ENCODE measurements around the gene CDC45.

CDC45 gene

GRCh38 chr22:19506212-19506611 is 26.5 kb downstream of the CDC45 start:
- DNase-seq: no peak
- Histone ChIP-seq H3K36me3 (ENCODE audit: control insufficient read depth in 4 of 4, insufficient read depth in 4 of 4, low read length in 3 of 4) (peaks cover 0 to 56% (median 4%) of the 10 kb centered on the region in 4 experiments), H3K27me3 (replicated peaks in 2 of 5; ENCODE audit: control insufficient read depth in 4 of 5, insufficient read depth in 5 of 5, low read length in 4 of 5) (no peaks in the 10 kb centered on the region), H3K9me3 (ENCODE audit: control extremely low read depth in 1 of 5, control insufficient read depth in 4 of 5, insufficient read depth in 2 of 5, low read depth in 1 of 5, low read length in 4 of 5) (no peaks in the 10 kb centered on the region), H3K27ac (ENCODE audit: insufficient read depth in 1 of 2, low read depth in 1 of 2, low read length in 2 of 2, poor library complexity in 1 of 2, severe bottlenecking in 2 of 2) (no peak overlapping the region), H3K4me3 (ENCODE audit: control insufficient read depth in 1 of 7, extremely low read depth in 1 of 7, insufficient read depth in 4 of 7, low read depth in 2 of 7, low read length in 6 of 7) (peak overlapping the region in 1 of 7 experiments; percentile 23), H3K4me1 (ENCODE audit: control extremely low read depth in 1 of 4, control insufficient read depth in 4 of 4, insufficient read depth in 4 of 4, low read length in 3 of 4) (peaks cover 0 to 21% (median 17%) of the 10 kb centered on the region in 4 experiments)
- ChIA-PET POLR2A (interaction anchor here (1.2 kb wide), 1 partner anchor 103 kb away, joined by 4 read pairs; no protein-coding TSS in a partner anchor), CTCF (interaction anchor here (0.6 to 2.6 kb wide), 4 partner anchors 10 to 141 kb away, joined by 3 to 14 read pairs (median 7); no protein-coding TSS in a partner anchor)
- 75% methylated on average over 6 of the region's 10 CpGs for WGBS (ENCODE audit: insufficient coverage)

- POLR2A ChIA-PET: no interaction called here
- Histone ChIP-seq H3K27ac (ENCODE audit: insufficient read depth in 1 of 2, low read depth in 1 of 2, low read length in 2 of 2, poor library complexity in 1 of 2, severe bottlenecking in 2 of 2) (no peak overlapping the region), H3K4me1 (ENCODE audit: control extremely low read depth in 1 of 4, control insufficient read depth in 4 of 4, insufficient read depth in 4 of 4, low read length in 3 of 4) (peaks cover 0 to 21% (median 17%) of the 10 kb centered on the region in 4 experiments), H3K27me3 (replicated peaks in 2 of 5; ENCODE audit: control insufficient read depth in 4 of 5, insufficient read depth in 5 of 5, low read length in 4 of 5) (no peaks in the 10 kb centered on the region), H3K4me3 (ENCODE audit: control insufficient read depth in 1 of 7, extremely low read depth in 1 of 7, insufficient read depth in 4 of 7, low read depth in 2 of 7, low read length in 6 of 7) (no peak overlapping the region), H3K9me3 (ENCODE audit: control extremely low read depth in 1 of 5, control insufficient read depth in 4 of 5, insufficient read depth in 2 of 5, low read depth in 1 of 5, low read length in 4 of 5) (no peaks in the 10 kb centered on the region), H3K36me3 (ENCODE audit: control insufficient read depth in 4 of 4, insufficient read depth in 4 of 4, low read length in 3 of 4) (peaks cover 0 to 64% (median 4%) of the 10 kb centered on the region in 4 experiments)
- CTCF ChIA-PET: interaction anchor here (1.0 to 2.2 kb wide), 3 partner anchors 12 to 123 kb away, joined by 3 to 10 read pairs (median 5); no protein-coding TSS in a partner anchor
- WGBS (ENCODE audit: insufficient coverage): 100% methylated on average over 3 of the region's 4 CpGs
- DNase-seq: no peak
Measured at GRCh38 chr22:19507534-19507861, 27.8 kb downstream of the CDC45 start.

GRCh38 chr22:19508024-19508776 is 28.5 kb downstream of the CDC45 start:
- ChIA-PET POLR2A (no interaction called here), CTCF (interaction anchor here (1.0 to 1.7 kb wide), 3 partner anchors 83 to 122 kb away, joined by 3 to 5 read pairs (median 4); no protein-coding TSS in a partner anchor)
- H3K36me3 ChIP-seq (ENCODE audit: control insufficient read depth in 4 of 4, insufficient read depth in 4 of 4, low read length in 3 of 4): peaks cover 2 to 68% (median 8%) of the 10 kb centered on the region in 4 experiments
- no peak for DNase-seq
- no peak overlapping the region for H3K27ac ChIP-seq (ENCODE audit: insufficient read depth in 1 of 2, low read depth in 1 of 2, low read length in 2 of 2, poor library complexity in 1 of 2, severe bottlenecking in 2 of 2)
- H3K4me3 ChIP-seq (ENCODE audit: control insufficient read depth in 1 of 7, extremely low read depth in 1 of 7, insufficient read depth in 4 of 7, low read depth in 2 of 7, low read length in 6 of 7): no peak overlapping the region
- H3K4me1 ChIP-seq (ENCODE audit: control extremely low read depth in 1 of 4, control insufficient read depth in 4 of 4, insufficient read depth in 4 of 4, low read length in 3 of 4): peaks cover 0 to 21% (median 17%) of the 10 kb centered on the region in 4 experiments
- H3K9me3 ChIP-seq (ENCODE audit: control extremely low read depth in 1 of 5, control insufficient read depth in 4 of 5, insufficient read depth in 2 of 5, low read depth in 1 of 5, low read length in 4 of 5): peaks cover 0 to under 1% (median 0%) of the 10 kb centered on the region in 5 experiments
- H3K27me3 ChIP-seq (replicated peaks in 2 of 5; ENCODE audit: control insufficient read depth in 4 of 5, insufficient read depth in 5 of 5, low read length in 4 of 5): no peaks in the 10 kb centered on the region
- WGBS (ENCODE audit: insufficient coverage): 98% methylated on average over 10 of the region's 10 CpGs

- Histone ChIP-seq H3K4me1 (ENCODE audit: control extremely low read depth in 1 of 4, control insufficient read depth in 4 of 4, insufficient read depth in 4 of 4, low read length in 3 of 4) (peaks cover 0 to 21% (median 17%) of the 10 kb centered on the region in 4 experiments), H3K27ac (ENCODE audit: insufficient read depth in 1 of 2, low read depth in 1 of 2, low read length in 2 of 2, poor library complexity in 1 of 2, severe bottlenecking in 2 of 2) (no peak overlapping the region), H3K27me3 (replicated peaks in 2 of 5; ENCODE audit: control insufficient read depth in 4 of 5, insufficient read depth in 5 of 5, low read length in 4 of 5) (no peaks in the 10 kb centered on the region), H3K9me3 (ENCODE audit: control extremely low read depth in 1 of 5, control insufficient read depth in 4 of 5, insufficient read depth in 2 of 5, low read depth in 1 of 5, low read length in 4 of 5) (peaks cover 0 to 4% (median 2%) of the 10 kb centered on the region in 5 experiments), H3K36me3 (ENCODE audit: control insufficient read depth in 4 of 4, insufficient read depth in 4 of 4, low read length in 3 of 4) (peaks cover 2 to 68% (median 17%) of the 10 kb centered on the region in 4 experiments), H3K4me3 (ENCODE audit: control insufficient read depth in 1 of 7, extremely low read depth in 1 of 7, insufficient read depth in 4 of 7, low read depth in 2 of 7, low read length in 6 of 7) (no peak overlapping the region)
- WGBS (ENCODE audit: insufficient coverage): 93% methylated on average over 3 of the region's 3 CpGs
- CTCF ChIA-PET: interaction anchor here (1.7 kb wide), 1 partner anchor 110 kb away, joined by 4 read pairs; no protein-coding TSS in a partner anchor
- POLR2A ChIA-PET: interaction anchor here (0.7 kb wide), 1 partner anchor 32 kb away, joined by 3 read pairs; no protein-coding TSS in a partner anchor
- no peak for DNase-seq
Measured at GRCh38 chr22:19509191-19509590, 29.5 kb downstream of the CDC45 start.

GRCh38 chr22:19509923-19510322 is 30.2 kb downstream of the CDC45 start:
- H3K27ac ChIP-seq (ENCODE audit: insufficient read depth in 1 of 2, low read depth in 1 of 2, low read length in 2 of 2, poor library complexity in 1 of 2, severe bottlenecking in 2 of 2): no peak overlapping the region
- peaks cover 0 to 15% (median 14%) of the 10 kb centered on the region in 4 experiments for H3K4me1 ChIP-seq (ENCODE audit: control extremely low read depth in 1 of 4, control insufficient read depth in 4 of 4, insufficient read depth in 4 of 4, low read length in 3 of 4)
- 100% methylated on average over 1 of the region's 2 CpGs for WGBS (ENCODE audit: insufficient coverage)
- ChIA-PET CTCF (no interaction called here), POLR2A (interaction anchor here (0.7 kb wide), 1 partner anchor 33 kb away, joined by 3 read pairs; no protein-coding TSS in a partner anchor)
- H3K9me3 ChIP-seq (ENCODE audit: control extremely low read depth in 1 of 5, control insufficient read depth in 4 of 5, insufficient read depth in 2 of 5, low read depth in 1 of 5, low read length in 4 of 5): peaks cover 0 to 4% (median 2%) of the 10 kb centered on the region in 5 experiments
- no peak overlapping the region for H3K4me3 ChIP-seq (ENCODE audit: control insufficient read depth in 1 of 7, extremely low read depth in 1 of 7, insufficient read depth in 4 of 7, low read depth in 2 of 7, low read length in 6 of 7)
- DNase-seq: no peak
- no peaks in the 10 kb centered on the region for H3K27me3 ChIP-seq (replicated peaks in 2 of 5; ENCODE audit: control insufficient read depth in 4 of 5, insufficient read depth in 5 of 5, low read length in 4 of 5)
- peaks cover 5 to 76% (median 21%) of the 10 kb centered on the region in 4 experiments for H3K36me3 ChIP-seq (ENCODE audit: control insufficient read depth in 4 of 4, insufficient read depth in 4 of 4, low read length in 3 of 4)

GRCh38 chr22:19510919-19511341 is 31.2 kb downstream of the CDC45 start:
- peaks cover 12 to 76% (median 25%) of the 10 kb centered on the region in 4 experiments for H3K36me3 ChIP-seq (ENCODE audit: control insufficient read depth in 4 of 4, insufficient read depth in 4 of 4, low read length in 3 of 4)
- no peak overlapping the region for H3K4me3 ChIP-seq (ENCODE audit: control insufficient read depth in 1 of 7, extremely low read depth in 1 of 7, insufficient read depth in 4 of 7, low read depth in 2 of 7, low read length in 6 of 7)
- H3K4me1 ChIP-seq (ENCODE audit: control extremely low read depth in 1 of 4, control insufficient read depth in 4 of 4, insufficient read depth in 4 of 4, low read length in 3 of 4): peaks cover 0 to 5% (median 4%) of the 10 kb centered on the region in 4 experiments
- no peak overlapping the region for H3K27ac ChIP-seq (ENCODE audit: insufficient read depth in 1 of 2, low read depth in 1 of 2, low read length in 2 of 2, poor library complexity in 1 of 2, severe bottlenecking in 2 of 2)
- no peaks in the 10 kb centered on the region for H3K27me3 ChIP-seq (replicated peaks in 2 of 5; ENCODE audit: control insufficient read depth in 4 of 5, insufficient read depth in 5 of 5, low read length in 4 of 5)
- ChIA-PET CTCF (no interaction called here), POLR2A (interaction anchor here (0.7 kb wide), 1 partner anchor 10 kb away, joined by 9 read pairs; no protein-coding TSS in a partner anchor)
- DNase-seq: no peak
- peaks cover 0 to 4% (median 2%) of the 10 kb centered on the region in 5 experiments for H3K9me3 ChIP-seq (ENCODE audit: control extremely low read depth in 1 of 5, control insufficient read depth in 4 of 5, insufficient read depth in 2 of 5, low read depth in 1 of 5, low read length in 4 of 5)
- WGBS (ENCODE audit: insufficient coverage): no CpG with 5 or more reads among the region's 2 CpGs

- 100% methylated on average over 1 of the region's 2 CpGs for WGBS (ENCODE audit: insufficient coverage)
- no peak overlapping the region for H3K27ac ChIP-seq (ENCODE audit: insufficient read depth in 1 of 2, low read depth in 1 of 2, low read length in 2 of 2, poor library complexity in 1 of 2, severe bottlenecking in 2 of 2)
Measured at GRCh38 chr22:19513823-19514222, 34.1 kb downstream of the CDC45 start.

More at GRCh38 chr22:19513823-19514222, 34.1 kb downstream of the CDC45 start:
- H3K4me1 ChIP-seq (ENCODE audit: control extremely low read depth in 1 of 4, control insufficient read depth in 4 of 4, insufficient read depth in 4 of 4, low read length in 3 of 4): no peaks in the 10 kb centered on the region
- ChIA-PET CTCF (no interaction called here), POLR2A (no interaction called here)
- peaks cover 0 to 4% (median 2%) of the 10 kb centered on the region in 5 experiments for H3K9me3 ChIP-seq (ENCODE audit: control extremely low read depth in 1 of 5, control insufficient read depth in 4 of 5, insufficient read depth in 2 of 5, low read depth in 1 of 5, low read length in 4 of 5)
- H3K36me3 ChIP-seq (ENCODE audit: control insufficient read depth in 4 of 4, insufficient read depth in 4 of 4, low read length in 3 of 4): peaks cover 10 to 79% (median 33%) of the 10 kb centered on the region in 4 experiments
- no peak overlapping the region for H3K4me3 ChIP-seq (ENCODE audit: control insufficient read depth in 1 of 7, extremely low read depth in 1 of 7, insufficient read depth in 4 of 7, low read depth in 2 of 7, low read length in 6 of 7)
- no peak for DNase-seq
- H3K27me3 ChIP-seq (replicated peaks in 2 of 5; ENCODE audit: control insufficient read depth in 4 of 5, insufficient read depth in 5 of 5, low read length in 4 of 5): no peaks in the 10 kb centered on the region
